GM12892 (cell line): Measurements from ENCODE around the gene B3GNT5.

Experiments used
- POLR2A ChIP-seq: IDR thresholded peaks from 2 replicates; pipeline ENCODE4 v1.6.1; 2011; ENCODE audit warnings: low read depth, low read length, control low read depth
- POLR2AphosphoS5 ChIP-seq: IDR thresholded peaks from 2 replicates; pipeline ENCODE4 v1.6.1; 2011; ENCODE audit warnings: low read depth, low read length, control low read depth
- TAF1 ChIP-seq: IDR thresholded peaks from 2 replicates; pipeline ENCODE4 v1.6.1; 2011; ENCODE audit warnings: low read depth, mild to moderate bottlenecking, control low read depth, low read length, borderline replicate concordance

GRCh38 chr3:183239046-183239445 is 14.0 kb upstream of the B3GNT5 start:
- no peak for TF ChIP-seq POLR2A
- no peak for TF ChIP-seq TAF1
- TF ChIP-seq POLR2AphosphoS5, result no peak
